NB4 (cell line): ENCODE results near the gene FEZF2.

Experiments used
- DNase-seq: peaks from one replicate; pipeline ENCODE4 v3.0.0; 2010; ENCODE audit warnings: low read depth
- H3K4me3 ChIP-seq: one replicate; pipeline ENCODE4 v1.5.1; 2011; ENCODE audit warnings: mild to moderate bottlenecking, low read depth, low read length, moderate library complexity
- CTCF ChIP-seq: IDR thresholded peaks from one replicate; pipeline ENCODE4 v1.5.1; 2012; ENCODE audit warnings: low read depth, low read length
- MYC ChIP-seq: IDR thresholded peaks from 2 replicates; pipeline ENCODE4 v1.6.1; 2011; ENCODE audit warnings: low read depth, low read length
- POLR2A ChIP-seq: IDR thresholded peaks from 2 replicates; pipeline ENCODE4 v1.6.1; 2011; ENCODE audit warnings: mild to moderate bottlenecking; ENCODE audit not compliant: insufficient read length; ENCODE audit errors: extremely low read depth
- TF ChIP-seq, protein P1 (sequence below): IDR thresholded peaks from 2 replicates; pipeline ENCODE4 v1.6.1; 2011; ENCODE audit warnings: low read depth, low read length

The FEZF2 gene

GRCh38 chr3:62323241-62323640, 50.1 kb downstream of the FEZF2 start:
- no peak for TF ChIP-seq MYC
- TF ChIP-seq, protein P1, sequence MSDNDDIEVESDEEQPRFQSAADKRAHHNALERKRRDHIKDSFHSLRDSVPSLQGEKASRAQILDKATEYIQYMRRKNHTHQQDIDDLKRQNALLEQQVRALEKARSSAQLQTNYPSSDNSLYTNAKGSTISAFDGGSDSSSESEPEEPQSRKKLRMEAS: no peak
- no peak for TF ChIP-seq POLR2A
- TF ChIP-seq CTCF: no peak
- DNase-seq: no peak
- H3K4me3 ChIP-seq: no peak overlapping the region
